Embryonic facial prominence (tissue), 1 donor: ENCODE results near the gene PLD6.

ENCODE experiments used
- DNase-seq: peaks from one replicate; pipeline ENCODE4 v3.0.0-alpha.2; 2016; ENCODE audit errors: extremely low spot score

The PLD6 gene

DNA sequence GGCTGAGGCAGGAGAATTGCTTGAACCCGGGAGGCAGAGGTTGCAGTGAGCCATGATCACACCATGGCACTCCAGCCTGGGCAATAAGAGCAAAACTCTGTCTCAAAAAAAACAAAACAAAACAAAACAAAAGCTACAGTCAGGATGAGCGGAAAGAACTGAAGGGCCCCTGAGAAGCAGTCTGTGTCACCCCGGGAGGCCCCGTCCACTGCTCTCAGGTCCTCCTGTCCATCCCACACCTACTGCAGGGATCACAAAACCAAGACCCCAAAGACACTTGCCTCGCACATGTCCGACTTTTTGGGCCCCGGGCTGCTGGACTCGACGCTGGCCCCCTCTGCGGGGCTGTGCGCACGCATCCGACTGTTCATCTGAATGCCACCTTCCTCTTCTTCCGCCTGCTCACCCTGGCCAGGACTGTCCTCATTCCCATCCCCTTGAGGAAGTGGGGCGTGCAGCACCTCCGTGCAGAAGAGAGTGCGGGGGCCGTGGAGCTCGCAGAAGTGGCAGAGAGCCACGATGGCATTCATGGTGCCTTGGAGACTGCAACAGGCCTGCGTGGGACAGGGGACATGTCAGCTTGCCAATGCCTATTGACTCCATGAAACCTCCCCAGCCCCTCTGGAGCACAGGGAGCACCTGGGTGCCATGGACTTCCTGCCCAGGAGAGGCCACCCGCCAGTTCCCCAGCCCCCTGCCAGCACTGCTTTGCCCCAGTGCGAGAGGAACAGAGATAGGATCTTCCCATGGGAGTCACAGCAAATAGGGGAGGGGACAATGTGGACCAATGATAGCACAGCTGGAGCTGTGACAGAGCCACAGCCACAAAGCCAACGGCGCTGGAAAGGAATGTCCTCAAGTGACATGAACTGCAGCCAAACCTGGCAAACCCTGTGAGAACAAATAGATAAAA is 21.7 kb upstream of the PLD6 start:
- no peak for DNase-seq

GRCh38 chr17:17226451-17227265 is 20.5 kb upstream of the PLD6 start:
- DNase-seq: no peak

DNA sequence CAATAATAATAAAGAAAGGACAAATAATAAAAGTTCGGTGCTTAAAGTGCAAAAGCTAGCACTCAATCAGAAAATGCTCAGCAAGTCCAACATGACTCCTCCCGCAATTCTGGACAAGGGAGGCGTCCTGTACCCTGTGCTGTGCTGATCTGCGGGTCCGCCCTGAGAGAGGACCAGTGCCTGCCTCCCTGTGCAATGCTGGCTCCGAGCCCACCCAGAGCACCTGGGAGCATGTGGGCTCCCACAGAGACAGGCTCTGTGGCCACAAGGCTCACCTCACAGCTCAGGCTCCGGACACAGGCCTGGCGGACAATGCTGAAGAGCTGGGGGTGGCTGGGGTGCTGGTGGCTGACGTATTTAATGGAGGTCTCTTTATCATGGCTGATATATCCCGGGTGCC is 19.8 kb upstream of the PLD6 start:
- no peak for DNase-seq

GRCh38 chr17:17224137-17224536 is 18.0 kb upstream of the PLD6 start:
- no peak for DNase-seq

- DNase-seq: no peak
These were observed 17.6 kb upstream of the PLD6 start for GRCh38 chr17:17223736-17224135.

DNA sequence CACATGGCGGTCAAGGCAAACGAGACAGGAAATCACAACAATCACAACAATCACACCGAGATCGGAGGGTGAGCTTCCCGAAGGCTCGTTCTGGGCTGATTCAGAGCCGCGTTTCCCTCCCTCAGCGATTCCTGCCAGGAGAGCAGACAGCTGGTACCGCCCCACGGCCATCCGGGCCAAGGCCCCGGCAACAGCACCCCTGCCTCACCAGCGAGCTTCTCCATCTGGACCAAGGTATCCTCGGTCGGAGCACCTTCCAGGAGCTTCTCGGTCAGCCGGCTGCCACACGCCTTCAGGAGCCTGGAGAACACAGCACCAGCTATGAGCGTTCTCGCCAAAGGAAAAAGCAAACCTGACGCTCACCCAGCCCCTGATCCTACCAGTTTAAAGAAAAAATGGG is 15.2 kb upstream of the PLD6 start:
- no peak for DNase-seq

- DNase-seq: no peak
These were observed 14.4 kb upstream of the PLD6 start for GRCh38 chr17:17220529-17220928.

GRCh38 chr17:17217995-17218394 is 11.9 kb upstream of the PLD6 start:
- DNase-seq: no peak

DNA sequence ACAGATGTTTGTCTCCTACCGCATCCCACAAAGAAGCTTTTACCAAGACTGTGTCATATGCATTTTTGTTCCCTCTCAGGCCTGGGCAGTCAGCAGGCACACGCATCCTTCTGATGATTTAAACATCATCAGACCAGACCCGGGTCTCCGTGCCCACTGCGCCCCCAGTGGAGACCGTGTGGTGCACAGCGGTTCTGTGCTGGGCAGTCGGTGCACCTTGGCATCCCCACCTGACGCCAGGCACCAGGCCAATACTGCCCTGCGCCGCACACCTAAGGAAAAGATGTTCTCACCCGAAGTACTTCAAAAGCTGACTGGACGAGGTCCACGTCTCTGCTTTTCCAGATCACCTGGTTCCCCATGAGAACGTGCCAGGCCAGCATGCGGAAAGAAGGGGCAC is 10.6 kb upstream of the PLD6 start:
- DNase-seq: no peak

- no peak for DNase-seq
These were observed 10.1 kb upstream of the PLD6 start for GRCh38 chr17:17216236-17216635.

- no peak for DNase-seq
These were observed 9.4 kb upstream of the PLD6 start for GRCh38 chr17:17215575-17215974.

DNA sequence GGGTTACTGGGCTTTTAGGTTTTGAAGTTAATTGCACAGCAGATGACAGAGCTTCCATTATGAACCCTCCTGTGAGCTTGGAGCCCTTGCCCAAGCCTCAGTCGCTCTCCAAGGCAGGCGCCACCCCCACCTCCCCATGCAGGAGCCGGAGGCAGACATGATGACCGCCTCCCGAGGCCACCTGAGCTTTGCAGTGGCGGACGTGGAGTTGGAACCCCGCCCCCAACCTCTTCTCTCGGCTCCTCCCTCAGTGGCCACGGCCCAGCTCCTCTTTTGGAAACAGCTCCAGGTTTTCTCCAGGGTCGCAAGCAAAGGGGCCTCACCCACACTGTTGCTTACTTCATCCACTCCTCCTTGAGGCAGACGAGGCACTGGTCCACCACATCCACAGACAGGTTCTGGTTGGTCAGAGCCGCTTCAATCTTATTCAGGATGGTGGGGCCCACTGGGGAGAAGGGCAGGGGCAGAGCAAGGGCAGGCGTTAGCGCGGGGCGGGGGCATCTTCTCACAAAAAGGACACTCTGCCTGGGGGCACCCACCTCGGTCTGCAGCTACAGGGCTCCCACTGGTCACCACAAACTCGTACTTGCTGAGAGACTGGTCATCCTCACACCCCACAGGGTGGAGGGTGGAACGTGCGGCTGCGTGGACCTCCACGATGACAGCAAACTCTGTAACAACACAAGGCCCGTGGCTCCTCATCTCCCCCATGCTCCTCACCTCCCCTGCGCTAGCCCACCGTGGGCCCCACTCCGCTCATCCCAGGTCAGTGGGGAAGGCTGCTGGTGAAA is 8.7 kb upstream of the PLD6 start:
- DNase-seq: no peak

GRCh38 chr17:17213775-17214174 is 7.6 kb upstream of the PLD6 start:
- no peak for DNase-seq

GRCh38 chr17:17207998-17208397 is 1.9 kb upstream of the PLD6 start:
- DNase-seq: no peak

GRCh38 chr17:17206913-17207335 is 791 bp upstream of the PLD6 start:
- no peak for DNase-seq

GRCh38 chr17:17205368-17206123 is 587 bp downstream of the PLD6 start:
- no peak for DNase-seq

GRCh38 chr17:17204635-17205231 is 1.4 kb downstream of the PLD6 start:
- DNase-seq: no peak

GRCh38 chr17:17204041-17204591 is 2.0 kb downstream of the PLD6 start:
- DNase-seq: no peak

DNA sequence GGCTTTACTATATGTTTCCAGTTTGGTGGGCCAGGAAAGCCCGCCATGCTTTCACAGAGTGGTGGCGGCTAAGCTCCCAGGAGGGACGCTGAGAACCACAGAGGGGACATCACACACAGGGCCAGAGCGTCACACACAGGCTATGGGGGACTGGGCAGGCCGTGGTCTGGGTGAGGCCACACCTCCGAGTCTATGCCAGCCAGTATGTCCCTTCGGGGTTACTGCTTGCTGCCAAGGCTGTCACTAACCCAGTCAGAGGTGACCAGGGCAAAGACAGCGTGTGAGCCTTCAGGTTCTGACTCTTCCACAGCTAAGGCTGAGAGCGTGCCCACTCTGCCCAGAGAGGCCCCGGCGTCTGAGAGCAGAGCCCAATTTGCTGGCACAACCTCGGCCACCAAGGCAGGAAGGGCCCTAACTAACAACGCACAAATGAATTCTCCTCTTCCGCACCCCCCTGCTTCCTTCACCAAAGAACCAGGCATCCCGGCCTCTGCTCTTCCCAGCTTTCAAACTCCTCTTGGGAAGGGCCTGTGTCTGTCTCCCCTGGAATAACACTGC is 2.9 kb downstream of the PLD6 start:
- no peak for DNase-seq

GRCh38 chr17:17201907-17202306 is 4.2 kb downstream of the PLD6 start:
- DNase-seq: no peak
